ENCODE results near the gene ZFC3H1. TPM values are rescaled to one million over a fixed set of nuclear protein-coding genes. Genes with fewer than 3 reads are reported as not detected.
A peak's percentile ranks its signal among the peaks of the same experiment; 100 is the strongest.

ZFC3H1 gene
- total and polyA plus RNA-seq, 2 of the 13 experiments (the other 11 are each of a cell fraction or from before 2014, with no cell fraction given), result 17.1 to 38.3 TPM

DNA sequence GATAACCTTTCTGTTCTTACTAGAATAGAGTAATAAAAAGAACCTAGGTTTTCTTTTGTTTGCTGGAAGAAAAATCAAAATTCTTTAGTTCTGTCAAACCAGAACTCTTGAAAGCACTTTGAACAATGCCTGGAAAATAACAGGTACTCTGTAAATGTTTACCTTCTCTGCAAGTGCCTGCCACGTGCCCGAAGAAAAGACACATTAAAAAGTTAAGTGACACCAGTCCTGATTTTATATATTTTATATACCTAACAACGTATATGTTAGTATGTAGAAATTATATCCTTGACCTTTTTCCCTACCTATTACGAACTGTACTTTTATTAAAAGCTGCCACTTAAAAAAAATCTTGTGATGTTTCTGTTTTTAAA, 1.4 kb upstream of the ZFC3H1 start:
- ATAC-seq (no peak), FAIRE-seq (no peak), DNase-seq (ENCODE audit: low spot score) (peak; percentile 40)
- intact Hi-C loops (cut with micrococcal nuclease; ENCODE audit: unreplicated experiment), result loop anchor here (1.0 kb wide), 1 partner anchor 21 kb away; the partner anchor contains the start of gene TMEM19
- no TSS peak for BruUV-seq (replicated peaks)
- H3K36me3 ChIP-seq (replicated peaks in 1 of 2; ENCODE audit: control insufficient read depth in 1 of 2, insufficient read depth in 2 of 2, low read length in 2 of 2), result peaks cover 0 to 3% of the 10 kb centered on the region in 2 experiments; a peak in 2 of 5 replicates
- no peaks in the 10 kb centered on the region for H3K9me3 ChIP-seq (ENCODE audit: low read length)
- WGBS (ENCODE audit: low lambda C conversion rate), result 3% methylated on average over 4 of the region's 4 CpGs
- ChIA-PET CTCF (ENCODE audit: low intra/inter-chr PET ratio, low total read pairs) (no interaction called here), POLR2A (interaction anchor here (2.9 kb wide), 1 partner anchor 89 kb away, joined by 17 read pairs; the partner anchor contains the start of gene RAB21)
- in situ Hi-C loops (cut with HindIII; ENCODE audit: extremely low pct_ligation_motif_present, low pct_unique_long_range_greater_than_20kb), result no loop called here
- no peak overlapping the region for H2AFZ ChIP-seq (ENCODE audit: low read length)
- H4K20me1 ChIP-seq (ENCODE audit: insufficient read depth, low read length), result peaks cover 19% of the 10 kb centered on the region
- peak overlapping the region; percentile 88 to 97 (median 94) for H3K4me3 ChIP-seq (replicated peaks in 1 of 3; ENCODE audit: insufficient read depth in 1 of 3, low read depth in 2 of 3, low read length in 3 of 3)
- peak overlapping the region; percentile 95 for H3K9ac ChIP-seq (ENCODE audit: insufficient read depth, low read depth, low read length)
- no peaks in the 10 kb centered on the region; a peak in 1 of 5 replicates for H3K27me3 ChIP-seq (ENCODE audit: control insufficient read depth in 1 of 2, insufficient read depth in 2 of 2, low read length in 2 of 2)
- peak overlapping the region; percentile 68 for H3K4me2 ChIP-seq (ENCODE audit: low read depth, low read length)
- H3K4me1 ChIP-seq (ENCODE audit: insufficient read depth, low read length), result peaks cover 30% of the 10 kb centered on the region
- H3K79me2 ChIP-seq (ENCODE audit: insufficient read depth, low read length), result peaks cover 56% of the 10 kb centered on the region
- H3K27ac ChIP-seq (ENCODE audit: extremely low read length, insufficient read depth, low read length), result peak overlapping the region; percentile 99
- no peak for TF ChIP-seq CEBPB (IDR thresholded peaks at IDR 0.05; ENCODE audit: borderline replicate concordance, low read depth, low read length)
- TF ChIP-seq RFXAP (CRISPR knock-in tag; IDR thresholded peaks at IDR 0.05; ENCODE audit: borderline replicate concordance), result 0 out of 2 replicates have a peak, but pooled peaks have one; percentile 1
- no peak for TF ChIP-seq SOX13 (IDR thresholded peaks at IDR 0.05)
- peak in 1 of 2 experiments; percentile 79; a peak in 2 of 4 replicates for TF ChIP-seq SOX13 (CRISPR knock-in tag; conservative IDR thresholded peaks at IDR 0.05 in 1 of 2, IDR thresholded peaks at IDR 0.05 in 1 of 2)
- TF ChIP-seq ZNF747 (CRISPR knock-in tag; IDR thresholded peaks at IDR 0.05; ENCODE audit: borderline replicate concordance), result no peak
- TF ChIP-seq RARG (CRISPR knock-in tag; IDR thresholded peaks at IDR 0.05; ENCODE audit: low read depth), result no peak
- no peak for TF ChIP-seq KLF12 (CRISPR knock-in tag; IDR thresholded peaks at IDR 0.05; ENCODE audit: borderline replicate concordance)
- no peak for TF ChIP-seq ZNF24 (IDR thresholded peaks at IDR 0.05)
- TF ChIP-seq, protein P1, sequence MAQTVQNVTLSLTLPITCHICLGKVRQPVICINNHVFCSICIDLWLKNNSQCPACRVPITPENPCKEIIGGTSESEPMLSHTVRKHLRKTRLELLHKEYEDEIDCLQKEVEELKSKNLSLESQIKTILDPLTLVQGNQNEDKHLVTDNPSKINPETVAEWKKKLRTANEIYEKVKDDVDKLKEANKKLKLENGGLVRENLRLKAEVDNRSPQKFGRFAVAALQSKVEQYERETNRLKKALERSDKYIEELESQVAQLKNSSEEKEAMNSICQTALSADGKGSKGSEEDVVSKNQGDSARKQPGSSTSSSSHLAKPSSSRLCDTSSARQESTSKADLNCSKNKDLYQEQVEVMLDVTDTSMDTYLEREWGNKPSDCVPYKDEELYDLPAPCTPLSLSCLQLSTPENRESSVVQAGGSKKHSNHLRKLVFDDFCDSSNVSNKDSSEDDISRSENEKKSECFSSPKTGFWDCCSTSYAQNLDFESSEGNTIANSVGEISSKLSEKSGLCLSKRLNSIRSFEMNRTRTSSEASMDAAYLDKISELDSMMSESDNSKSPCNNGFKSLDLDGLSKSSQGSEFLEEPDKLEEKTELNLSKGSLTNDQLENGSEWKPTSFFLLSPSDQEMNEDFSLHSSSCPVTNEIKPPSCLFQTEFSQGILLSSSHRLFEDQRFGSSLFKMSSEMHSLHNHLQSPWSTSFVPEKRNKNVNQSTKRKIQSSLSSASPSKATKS (CRISPR knock-in tag; IDR thresholded peaks at IDR 0.05), result no peak
- TF ChIP-seq, protein P2, sequence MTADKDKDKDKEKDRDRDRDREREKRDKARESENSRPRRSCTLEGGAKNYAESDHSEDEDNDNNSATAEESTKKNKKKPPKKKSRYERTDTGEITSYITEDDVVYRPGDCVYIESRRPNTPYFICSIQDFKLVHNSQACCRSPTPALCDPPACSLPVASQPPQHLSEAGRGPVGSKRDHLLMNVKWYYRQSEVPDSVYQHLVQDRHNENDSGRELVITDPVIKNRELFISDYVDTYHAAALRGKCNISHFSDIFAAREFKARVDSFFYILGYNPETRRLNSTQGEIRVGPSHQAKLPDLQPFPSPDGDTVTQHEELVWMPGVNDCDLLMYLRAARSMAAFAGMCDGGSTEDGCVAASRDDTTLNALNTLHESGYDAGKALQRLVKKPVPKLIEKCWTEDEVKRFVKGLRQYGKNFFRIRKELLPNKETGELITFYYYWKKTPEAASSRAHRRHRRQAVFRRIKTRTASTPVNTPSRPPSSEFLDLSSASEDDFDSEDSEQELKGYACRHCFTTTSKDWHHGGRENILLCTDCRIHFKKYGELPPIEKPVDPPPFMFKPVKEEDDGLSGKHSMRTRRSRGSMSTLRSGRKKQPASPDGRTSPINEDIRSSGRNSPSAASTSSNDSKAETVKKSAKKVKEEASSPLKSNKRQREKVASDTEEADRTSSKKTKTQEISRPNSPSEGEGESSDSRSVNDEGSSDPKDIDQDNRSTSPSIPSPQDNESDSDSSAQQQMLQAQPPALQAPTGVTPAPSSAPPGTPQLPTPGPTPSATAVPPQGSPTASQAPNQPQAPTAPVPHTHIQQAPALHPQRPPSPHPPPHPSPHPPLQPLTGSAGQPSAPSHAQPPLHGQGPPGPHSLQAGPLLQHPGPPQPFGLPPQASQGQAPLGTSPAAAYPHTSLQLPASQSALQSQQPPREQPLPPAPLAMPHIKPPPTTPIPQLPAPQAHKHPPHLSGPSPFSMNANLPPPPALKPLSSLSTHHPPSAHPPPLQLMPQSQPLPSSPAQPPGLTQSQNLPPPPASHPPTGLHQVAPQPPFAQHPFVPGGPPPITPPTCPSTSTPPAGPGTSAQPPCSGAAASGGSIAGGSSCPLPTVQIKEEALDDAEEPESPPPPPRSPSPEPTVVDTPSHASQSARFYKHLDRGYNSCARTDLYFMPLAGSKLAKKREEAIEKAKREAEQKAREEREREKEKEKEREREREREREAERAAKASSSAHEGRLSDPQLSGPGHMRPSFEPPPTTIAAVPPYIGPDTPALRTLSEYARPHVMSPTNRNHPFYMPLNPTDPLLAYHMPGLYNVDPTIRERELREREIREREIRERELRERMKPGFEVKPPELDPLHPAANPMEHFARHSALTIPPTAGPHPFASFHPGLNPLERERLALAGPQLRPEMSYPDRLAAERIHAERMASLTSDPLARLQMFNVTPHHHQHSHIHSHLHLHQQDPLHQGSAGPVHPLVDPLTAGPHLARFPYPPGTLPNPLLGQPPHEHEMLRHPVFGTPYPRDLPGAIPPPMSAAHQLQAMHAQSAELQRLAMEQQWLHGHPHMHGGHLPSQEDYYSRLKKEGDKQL (CRISPR knock-in tag; IDR thresholded peaks at IDR 0.05; ENCODE audit: low read depth), result no peak
- TF ChIP-seq, protein P3, sequence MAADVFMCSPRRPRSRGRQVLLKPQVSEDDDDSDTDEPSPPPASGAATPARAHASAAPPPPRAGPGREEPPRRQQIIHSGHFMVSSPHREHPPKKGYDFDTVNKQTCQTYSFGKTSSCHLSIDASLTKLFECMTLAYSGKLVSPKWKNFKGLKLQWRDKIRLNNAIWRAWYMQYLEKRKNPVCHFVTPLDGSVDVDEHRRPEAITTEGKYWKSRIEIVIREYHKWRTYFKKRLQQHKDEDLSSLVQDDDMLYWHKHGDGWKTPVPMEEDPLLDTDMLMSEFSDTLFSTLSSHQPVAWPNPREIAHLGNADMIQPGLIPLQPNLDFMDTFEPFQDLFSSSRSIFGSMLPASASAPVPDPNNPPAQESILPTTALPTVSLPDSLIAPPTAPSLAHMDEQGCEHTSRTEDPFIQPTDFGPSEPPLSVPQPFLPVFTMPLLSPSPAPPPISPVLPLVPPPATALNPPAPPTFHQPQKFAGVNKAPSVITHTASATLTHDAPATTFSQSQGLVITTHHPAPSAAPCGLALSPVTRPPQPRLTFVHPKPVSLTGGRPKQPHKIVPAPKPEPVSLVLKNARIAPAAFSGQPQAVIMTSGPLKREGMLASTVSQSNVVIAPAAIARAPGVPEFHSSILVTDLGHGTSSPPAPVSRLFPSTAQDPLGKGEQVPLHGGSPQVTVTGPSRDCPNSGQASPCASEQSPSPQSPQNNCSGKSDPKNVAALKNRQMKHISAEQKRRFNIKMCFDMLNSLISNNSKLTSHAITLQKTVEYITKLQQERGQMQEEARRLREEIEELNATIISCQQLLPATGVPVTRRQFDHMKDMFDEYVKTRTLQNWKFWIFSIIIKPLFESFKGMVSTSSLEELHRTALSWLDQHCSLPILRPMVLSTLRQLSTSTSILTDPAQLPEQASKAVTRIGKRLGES (CRISPR knock-in tag; IDR thresholded peaks at IDR 0.05; ENCODE audit: borderline replicate concordance), result 0 out of 2 replicates have a peak, but pooled peaks have one; percentile 35
- TF ChIP-seq BCL6 (CRISPR knock-in tag; IDR thresholded peaks at IDR 0.05), result no peak

All from HepG2 (cell line).